H4 (cell line): ENCODE results near the gene TBX4. TPM values are rescaled to one million over a fixed set of nuclear protein-coding genes. Genes with fewer than 3 reads are reported as not detected.
"Not testable (repeated sequence)": the region's sequence is repeated elsewhere in the genome, so short reads cannot be mapped to it uniquely, and the experiment has no call there.

Source experiments
- DNase-seq: peaks from one replicate; pipeline ENCODE4 v3.0.0-alpha.2; 2015; ENCODE audit warnings: low spot score
- total RNA-seq: library from RNA; depleted of rRNA; stranded (reverse); fragments of >200 nt; shearing (Covaris generic); gene quantifications from 2 replicates; pipeline ENCODE4 v1.2.3, GENCODE V29; 2014

The TBX4 gene
- total RNA-seq, 1 experiment from 2014 or later: not detected

- no peak for DNase-seq
Measured at GRCh38 chr17:61483778-61484116, 31.5 kb downstream of the TBX4 start.

- no peak for DNase-seq
Measured at GRCh38 chr17:61484174-61484573, 32.0 kb downstream of the TBX4 start.

- DNase-seq: no peak
Measured at GRCh38 chr17:61485067-61485775, 33.0 kb downstream of the TBX4 start.

- DNase-seq: no peak
Measured at GRCh38 chr17:61486135-61487120, 34.2 kb downstream of the TBX4 start.

DNA sequence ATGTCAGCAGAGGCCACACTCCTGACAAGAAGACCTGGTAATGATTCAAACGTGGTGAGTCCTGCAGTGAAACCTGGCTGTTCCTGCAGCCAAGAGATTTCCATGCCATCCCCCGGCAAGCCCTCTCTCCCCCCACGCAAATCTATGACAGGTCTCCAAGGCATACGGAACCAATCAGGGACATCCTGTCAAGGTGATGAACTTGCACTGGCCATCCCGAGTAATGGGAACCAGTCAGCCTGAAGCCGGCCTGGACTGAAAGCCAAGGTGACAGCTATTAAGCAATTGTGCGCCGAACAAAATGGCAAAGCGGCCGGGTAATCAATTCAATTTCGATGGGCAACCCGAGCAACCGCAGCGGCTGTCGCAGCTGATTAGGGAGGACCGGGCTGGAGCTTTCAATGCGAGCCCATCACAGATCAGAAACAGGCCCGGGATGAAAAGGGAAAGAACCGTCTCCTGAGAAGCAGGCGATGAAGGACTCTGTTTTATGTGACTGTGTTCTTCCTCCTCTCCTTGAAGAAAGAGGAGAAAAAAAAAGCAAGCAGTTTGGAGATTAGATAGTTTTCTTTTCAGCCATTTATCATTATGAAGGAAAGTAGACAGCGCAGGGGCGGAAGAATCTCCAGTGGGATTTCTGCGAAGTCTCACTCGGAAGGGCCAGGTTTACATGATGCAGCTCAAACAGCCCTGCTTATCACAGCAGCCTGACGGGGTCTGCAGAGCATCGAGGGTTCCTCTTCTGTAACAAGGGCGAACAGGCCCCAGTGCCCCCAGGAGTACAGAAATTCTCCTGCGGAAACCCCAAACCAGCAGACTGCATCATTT is 35.2 kb downstream of the TBX4 start:
- DNase-seq: no peak

- DNase-seq: no peak
Measured at GRCh38 chr17:61487989-61488595, 35.9 kb downstream of the TBX4 start.

- DNase-seq: no peak
Measured at GRCh38 chr17:61488878-61489718, 36.9 kb downstream of the TBX4 start.

DNA sequence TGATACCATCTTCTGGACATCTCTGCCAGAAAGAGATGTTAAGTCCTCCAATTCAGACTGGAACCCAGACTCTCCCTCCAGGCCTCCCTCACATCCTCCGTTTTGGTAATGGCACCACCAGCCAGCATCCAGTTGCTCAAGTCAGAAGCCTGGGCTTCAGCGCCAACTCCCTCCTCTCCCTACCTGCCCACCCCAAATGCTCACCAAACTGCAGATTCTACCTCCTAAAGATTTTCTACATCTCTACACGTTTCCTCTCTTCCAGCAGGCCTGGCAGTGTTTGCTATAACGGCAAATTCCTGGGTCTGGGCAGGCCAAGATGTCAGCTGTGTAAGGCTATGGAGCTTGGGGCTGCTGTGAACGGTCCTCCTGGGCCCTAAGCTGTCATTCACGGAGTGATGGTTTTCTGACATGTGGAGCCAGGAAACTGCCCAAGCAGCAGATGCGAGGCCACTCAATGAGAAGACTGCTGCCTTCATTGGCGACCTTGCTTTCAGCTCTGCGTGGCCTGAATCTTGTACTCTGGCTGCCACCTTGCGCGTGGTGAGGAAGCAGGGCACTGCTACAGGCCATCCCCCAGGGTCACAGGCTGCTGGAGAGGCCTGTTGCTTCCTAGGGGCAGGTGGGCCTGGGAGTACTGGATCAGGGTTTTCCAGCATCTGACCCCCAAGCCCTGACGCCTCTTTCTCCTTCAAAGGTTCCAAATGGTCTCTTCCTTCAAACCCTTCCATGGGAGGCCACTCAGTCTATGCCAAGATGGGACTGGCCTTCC is 37.7 kb downstream of the TBX4 start:
- no peak for DNase-seq

GRCh38 chr17:61490540-61490975 is 38.3 kb downstream of the TBX4 start:
- DNase-seq: no peak

DNA sequence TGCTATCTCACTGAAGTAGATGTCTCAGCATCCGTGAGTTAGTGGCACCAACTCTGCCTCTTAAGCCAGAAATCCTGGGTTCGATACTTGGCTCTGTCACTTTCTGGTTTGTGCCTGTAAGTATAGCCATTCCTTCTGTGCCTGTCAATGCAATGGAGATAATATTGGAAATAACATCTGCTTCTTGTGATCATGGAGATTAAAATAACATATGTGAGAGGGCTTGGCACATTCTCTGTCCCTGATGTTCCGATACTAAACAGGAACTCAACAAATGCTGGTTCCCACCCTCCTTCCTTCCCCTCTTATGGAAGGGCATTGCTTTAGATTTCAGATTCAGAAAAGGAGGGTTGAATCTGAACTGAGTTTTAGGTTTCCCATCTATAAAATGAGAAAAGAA is 39.8 kb downstream of the TBX4 start:
- DNase-seq: no peak

- DNase-seq: no peak
Measured at GRCh38 chr17:61492759-61493526, 40.7 kb downstream of the TBX4 start.

DNA sequence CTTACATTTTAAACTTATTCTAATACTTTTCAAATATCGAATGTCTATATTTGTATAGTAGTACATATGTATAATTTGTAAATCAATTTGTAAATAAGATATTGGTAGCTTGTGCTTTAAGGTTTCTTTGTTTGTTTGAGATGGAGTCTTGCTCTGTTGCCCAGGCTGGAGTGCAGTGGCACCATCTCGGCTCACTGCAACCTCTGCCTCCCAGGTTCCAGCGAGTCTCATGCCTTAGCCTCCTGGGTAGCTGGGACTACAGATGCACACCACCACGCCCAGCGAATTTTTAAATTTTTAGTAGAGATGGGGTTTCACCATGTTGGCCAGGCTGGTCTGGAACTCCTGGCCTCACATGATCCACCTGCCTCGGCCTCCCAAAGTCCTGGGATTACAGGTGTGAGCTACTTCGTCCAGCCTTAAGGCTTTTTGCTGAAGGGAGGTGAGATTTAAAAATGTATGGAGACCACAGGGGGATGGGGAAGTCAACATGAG is 41.7 kb downstream of the TBX4 start:
- not testable (repeated sequence) for DNase-seq

GRCh38 chr17:61494325-61495160 is 42.3 kb downstream of the TBX4 start:
- no peak for DNase-seq

DNA sequence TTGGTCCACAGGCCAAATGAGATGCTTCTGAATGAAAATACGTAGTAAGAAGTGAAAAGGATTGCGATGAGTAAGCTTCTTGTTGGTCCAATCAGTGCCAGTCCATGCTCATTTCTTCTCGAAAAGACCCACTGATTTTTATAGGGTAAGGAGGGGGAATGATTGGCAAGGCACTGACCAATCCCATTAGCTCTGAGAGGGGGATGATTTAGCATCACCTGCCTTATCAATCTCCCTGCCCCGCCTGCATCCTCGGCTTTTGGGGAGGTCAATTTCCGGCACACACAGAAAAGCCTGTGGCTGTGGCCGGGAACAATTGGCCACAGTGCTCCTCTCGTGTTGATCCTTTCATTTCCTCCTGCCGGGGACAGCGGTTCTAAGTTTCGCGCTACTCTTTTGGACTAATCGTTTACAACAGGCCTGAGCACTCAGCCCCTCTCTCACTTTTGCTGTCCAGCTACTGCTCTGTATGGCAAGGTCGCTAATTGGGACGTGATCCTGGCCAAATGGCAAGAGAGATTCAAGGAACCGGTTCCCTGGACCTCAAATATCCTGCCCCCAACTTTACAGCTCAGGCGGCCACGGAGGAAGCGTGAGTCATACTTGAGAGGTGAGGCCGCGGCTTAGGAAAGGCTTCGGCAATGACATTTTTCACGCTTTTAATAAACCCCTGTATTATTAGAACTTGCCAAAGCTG is 43.1 kb downstream of the TBX4 start:
- DNase-seq: peak; percentile 38

- no peak for DNase-seq
Measured at GRCh38 chr17:61496174-61496956, 44.1 kb downstream of the TBX4 start.

DNA sequence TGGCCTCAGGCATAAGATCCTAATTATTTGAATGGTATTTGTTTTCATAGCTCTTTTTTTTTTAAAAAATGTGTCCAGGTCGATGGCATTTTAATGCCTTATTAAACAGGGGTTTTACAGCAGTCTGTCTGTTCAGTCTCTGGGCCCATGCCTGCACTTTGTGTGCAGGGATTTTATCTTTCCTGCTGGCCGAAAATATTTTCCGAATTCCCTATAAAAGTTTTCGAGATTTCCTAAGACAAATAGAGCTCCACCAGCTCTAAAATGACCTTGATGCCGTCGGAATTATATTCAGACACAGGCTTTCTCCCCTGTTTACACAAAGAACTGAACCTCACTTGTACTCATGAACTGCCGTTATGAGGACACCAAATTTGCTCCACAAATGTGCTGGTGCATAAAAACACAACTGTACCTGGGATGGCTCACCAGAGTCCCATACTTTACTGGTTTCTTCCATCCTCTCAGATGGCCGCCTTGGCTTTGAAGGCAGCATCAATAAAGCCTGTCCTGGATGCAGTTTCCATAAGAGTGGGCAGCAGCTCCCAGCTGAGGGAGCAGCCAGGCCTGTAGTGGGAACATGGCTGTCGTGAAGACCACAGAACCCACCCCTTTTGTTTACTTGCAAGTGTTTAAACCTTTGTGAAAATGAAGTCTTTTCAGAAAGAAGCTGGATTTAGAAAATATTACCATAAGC is 44.9 kb downstream of the TBX4 start:
- DNase-seq: no peak
